Measurements from ENCODE around the gene EXOSC3.

The EXOSC3 gene

GRCh38 chr9:37800631-37801286 lies 15.9 kb upstream of the EXOSC3 start, which contains the start of gene DCAF10 (continued):
- TF ChIP-seq GLIS1 (tag by site-specific recombination; IDR thresholded peaks at IDR 0.05) (no peak), ZNF561 (tag by site-specific recombination; IDR thresholded peaks at IDR 0.05; ENCODE audit: borderline replicate concordance) (peak; percentile 77), ZNF184 (tag by site-specific recombination; IDR thresholded peaks at IDR 0.05) (peak; percentile 77; the same call in 1 of the 2 replicates), ZNF302 (tag by site-specific recombination; IDR thresholded peaks at IDR 0.05; ENCODE audit: low read depth) (0 out of 2 replicates have a peak, but pooled peaks have one; percentile 59), ZNF777 (tag by site-specific recombination; IDR thresholded peaks at IDR 0.05; ENCODE audit: borderline replicate concordance) (peak; percentile 97), YY2 (tag by site-specific recombination; IDR thresholded peaks at IDR 0.05) (peak; percentile 86), SP2 (tag by site-specific recombination; IDR thresholded peaks at IDR 0.05) (peak; percentile 78), ZSCAN5A (tag by site-specific recombination; IDR thresholded peaks at IDR 0.05) (peak; percentile 98), ZNF639 (tag by site-specific recombination; IDR thresholded peaks at IDR 0.05) (peak; percentile 97), ZNF391 (tag by site-specific recombination; IDR thresholded peaks at IDR 0.05; ENCODE audit: borderline replicate concordance, low read depth) (peak; percentile 99), KLF8 (tag by site-specific recombination; IDR thresholded peaks at IDR 0.05) (peak; percentile 98), ZEB2 (tag by site-specific recombination; IDR thresholded peaks at IDR 0.05) (peak; percentile 96), ZNF544 (tag by site-specific recombination; IDR thresholded peaks at IDR 0.05) (no peak), ZBTB48 (tag by site-specific recombination; IDR thresholded peaks at IDR 0.05) (peak; percentile 88), ZNF112 (tag by site-specific recombination; IDR thresholded peaks at IDR 0.05) (no peak), CTCF (tag by site-specific recombination; IDR thresholded peaks at IDR 0.05) (peak; percentile 57), ZNF311 (tag by site-specific recombination; IDR thresholded peaks at IDR 0.05; ENCODE audit: borderline replicate concordance) (no peak), ZNF704 (tag by site-specific recombination; IDR thresholded peaks at IDR 0.05) (no peak), ZNF518A (tag by site-specific recombination; conservative IDR thresholded peaks at IDR 0.05; ENCODE audit: low read depth) (peak; percentile 67), ZNF548 (tag by site-specific recombination; IDR thresholded peaks at IDR 0.05) (no peak), ZNF114 (tag by site-specific recombination; IDR thresholded peaks at IDR 0.05) (no peak), ZSCAN23 (tag by site-specific recombination; IDR thresholded peaks at IDR 0.05) (peak; percentile 96), ZNF660 (tag by site-specific recombination; IDR thresholded peaks at IDR 0.05) (peak; percentile 97), ZNF366 (tag by site-specific recombination; conservative IDR thresholded peaks at IDR 0.05) (peak; percentile 66), ZNF394 (tag by site-specific recombination; IDR thresholded peaks at IDR 0.05; ENCODE audit: borderline replicate concordance) (peak; percentile 85), ZBTB44 (tag by site-specific recombination; IDR thresholded peaks at IDR 0.05) (peak; percentile 54), ZNF335 (tag by site-specific recombination; conservative IDR thresholded peaks at IDR 0.05) (peak; percentile 71), ZNF2 (tag by site-specific recombination; IDR thresholded peaks at IDR 0.05) (peak; percentile 97)

Data from HEK293 (cell line).